NCI-H1436 (cell line): Measurements from ENCODE around the gene CIC.
"Not testable (repeated sequence)": the region's sequence is repeated elsewhere in the genome, so short reads cannot be mapped to it uniquely, and the experiment has no call there.

Source experiments
- DNase-seq: peaks from one replicate; lab custom pipeline; 2025; lab: John Stamatoyannopoulos, UW

Gene CIC

GRCh38 chr19:42255766-42256745 is 13.0 kb upstream of the CIC start:
- peak; percentile 14 for DNase-seq

GRCh38 chr19:42257842-42258241 is 11.2 kb upstream of the CIC start:
- DNase-seq: not testable (repeated sequence)

- DNase-seq: no peak
Measured at GRCh38 chr19:42261763-42262162, 7.3 kb upstream of the CIC start.

- DNase-seq: not testable (repeated sequence)
Measured at GRCh38 chr19:42266105-42266504, 2.9 kb upstream of the CIC start.

- not testable (repeated sequence) for DNase-seq
Measured at GRCh38 chr19:42266928-42267603, 2.0 kb upstream of the CIC start.

- DNase-seq: no peak
Measured at GRCh38 chr19:42267644-42268141, 1.4 kb upstream of the CIC start.

- peak; percentile 100 for DNase-seq
Measured at GRCh38 chr19:42268142-42268703, 829 bp upstream of the CIC start.

GRCh38 chr19:42269478-42270345 is 660 bp downstream of the CIC start:
- no peak for DNase-seq

GRCh38 chr19:42270346-42271044 is 1.4 kb downstream of the CIC start:
- DNase-seq: peak; percentile 8

GRCh38 chr19:42271045-42271419 is 2.0 kb downstream of the CIC start:
- no peak for DNase-seq

- DNase-seq: no peak
Measured at GRCh38 chr19:42271861-42272534, 2.9 kb downstream of the CIC start.

- no peak for DNase-seq
Measured at GRCh38 chr19:42272535-42272897, 3.5 kb downstream of the CIC start.

- DNase-seq: no peak
Measured at GRCh38 chr19:42272989-42273406, 3.9 kb downstream of the CIC start.

GRCh38 chr19:42273407-42274064 is 4.5 kb downstream of the CIC start:
- no peak for DNase-seq

GRCh38 chr19:42274065-42274682 is 5.1 kb downstream of the CIC start:
- no peak for DNase-seq

GRCh38 chr19:42275103-42275502 is 6.1 kb downstream of the CIC start:
- no peak for DNase-seq

GRCh38 chr19:42275517-42275916 is 6.5 kb downstream of the CIC start:
- no peak for DNase-seq

GRCh38 chr19:42276284-42276683 is 7.2 kb downstream of the CIC start:
- no peak for DNase-seq

GRCh38 chr19:42276821-42277220 is 7.8 kb downstream of the CIC start:
- no peak for DNase-seq
